Measurements from ENCODE around the gene OR2V1. TPM values are rescaled to one million over a fixed set of nuclear protein-coding genes. Genes with fewer than 3 reads are reported as not detected.
"Not testable (repeated sequence)": the region's sequence is repeated elsewhere in the genome, so short reads cannot be mapped to it uniquely, and the experiment has no call there.

OR2V1 gene
- total RNA-seq, 2 donors from 2014 or later = not detected

- peaks cover 2% of the 10 kb centered on the region for H3K4me1 Mint-ChIP-seq
Observed at GRCh38 chr5:181151146-181151545, 20.2 kb upstream of the OR2V1 start.

GRCh38 chr5:181149806-181150733, 19.1 kb upstream of the OR2V1 start:
- Mint-ChIP-seq H3K36me3 (ENCODE audit: low read depth) (peaks cover 14% of the 10 kb centered on the region), H3K27me3 (peaks cover 72% of the 10 kb centered on the region), H3K4me1 (peaks cover 2% of the 10 kb centered on the region), H3K4me3 (no peak overlapping the region), H3K27ac (no peak overlapping the region)
- DNase-seq = no peak
- no peak for ATAC-seq
- no peaks in the 10 kb centered on the region for H3K9me3 ChIP-seq (ENCODE audit: control insufficient read depth, low read length, poor library complexity, severe bottlenecking)

More at GRCh38 chr5:181151146-181151545, 20.2 kb upstream of the OR2V1 start:
- H3K9me3 ChIP-seq (ENCODE audit: control insufficient read depth, low read length, poor library complexity, severe bottlenecking) = no peaks in the 10 kb centered on the region
- ATAC-seq (no peak), DNase-seq (no peak)
- Mint-ChIP-seq H3K4me3 (no peak overlapping the region), H3K36me3 (ENCODE audit: low read depth) (peaks cover 20% of the 10 kb centered on the region), H3K27ac (no peak overlapping the region), H3K27me3 (peaks cover 74% of the 10 kb centered on the region)

GRCh38 chr5:181149355-181149754, 18.4 kb upstream of the OR2V1 start:
- Mint-ChIP-seq H3K27me3 (peaks cover 76% of the 10 kb centered on the region), H3K36me3 (ENCODE audit: low read depth) (peaks cover 13% of the 10 kb centered on the region), H3K4me1 (peaks cover 2% of the 10 kb centered on the region), H3K27ac (no peak overlapping the region), H3K4me3 (no peak overlapping the region)
- DNase-seq = no peak
- no peaks in the 10 kb centered on the region for H3K9me3 ChIP-seq (ENCODE audit: control insufficient read depth, low read length, poor library complexity, severe bottlenecking)
- no peak for ATAC-seq

GRCh38 chr5:181146927-181147636, 16.1 kb upstream of the OR2V1 start, which contains the start of gene OR2V2:
TSS of gene OR2V2 (plus strand) at chr5:181147586. CDS start at chr5:181154943, 7,357 bp downstream.
- not testable (repeated sequence) for H3K9me3 ChIP-seq (ENCODE audit: control insufficient read depth, low read length, poor library complexity, severe bottlenecking); H3K4me1 Mint-ChIP-seq; ATAC-seq; DNase-seq; H3K4me3 Mint-ChIP-seq; H3K27ac Mint-ChIP-seq
- Mint-ChIP-seq H3K27me3 (peaks cover 80% of the 10 kb centered on the region), H3K36me3 (ENCODE audit: low read depth) (peaks cover 13% of the 10 kb centered on the region)

GRCh38 chr5:181145133-181145532, 14.2 kb upstream of the OR2V1 start:
- H3K9me3 ChIP-seq (ENCODE audit: control insufficient read depth, low read length, poor library complexity, severe bottlenecking) = no peaks in the 10 kb centered on the region
- H3K4me3 Mint-ChIP-seq = no peak overlapping the region
- no peak for DNase-seq
- H3K36me3 Mint-ChIP-seq (ENCODE audit: low read depth) = peaks cover 10% of the 10 kb centered on the region
- H3K4me1 Mint-ChIP-seq = no peaks in the 10 kb centered on the region
- H3K27ac Mint-ChIP-seq = no peak overlapping the region
- peaks cover 74% of the 10 kb centered on the region for H3K27me3 Mint-ChIP-seq
- no peak for ATAC-seq

GRCh38 chr5:181142054-181142453, 11.1 kb upstream of the OR2V1 start:
- H3K36me3 Mint-ChIP-seq (ENCODE audit: low read depth) = no peaks in the 10 kb centered on the region
- no peaks in the 10 kb centered on the region for H3K4me1 Mint-ChIP-seq
- H3K27ac Mint-ChIP-seq = no peak overlapping the region
- H3K27me3 Mint-ChIP-seq = peaks cover 47% of the 10 kb centered on the region
- ATAC-seq (no peak), DNase-seq (no peak)
- H3K4me3 Mint-ChIP-seq = no peak overlapping the region
- H3K9me3 ChIP-seq (ENCODE audit: control insufficient read depth, low read length, poor library complexity, severe bottlenecking) = peaks cover 4% of the 10 kb centered on the region

GRCh38 chr5:181140766-181141165, 9.8 kb upstream of the OR2V1 start:
- Mint-ChIP-seq H3K4me3 (no peak overlapping the region), H3K4me1 (no peaks in the 10 kb centered on the region), H3K36me3 (ENCODE audit: low read depth) (no peaks in the 10 kb centered on the region), H3K27ac (no peak overlapping the region), H3K27me3 (peaks cover 39% of the 10 kb centered on the region)
- no peak for DNase-seq
- H3K9me3 ChIP-seq (ENCODE audit: control insufficient read depth, low read length, poor library complexity, severe bottlenecking) = peaks cover 4% of the 10 kb centered on the region
- ATAC-seq = no peak

GRCh38 chr5:181138258-181138657, 7.3 kb upstream of the OR2V1 start:
- Mint-ChIP-seq H3K27ac (no peak overlapping the region), H3K4me1 (no peaks in the 10 kb centered on the region), H3K27me3 (peaks cover 27% of the 10 kb centered on the region), H3K4me3 (no peak overlapping the region), H3K36me3 (ENCODE audit: low read depth) (peaks cover 3% of the 10 kb centered on the region)
- peaks cover 4% of the 10 kb centered on the region for H3K9me3 ChIP-seq (ENCODE audit: control insufficient read depth, low read length, poor library complexity, severe bottlenecking)
- ATAC-seq (no peak), DNase-seq (no peak)

- Mint-ChIP-seq H3K4me1 (no peaks in the 10 kb centered on the region), H3K36me3 (ENCODE audit: low read depth) (peaks cover 5% of the 10 kb centered on the region), H3K27me3 (peaks cover 29% of the 10 kb centered on the region), H3K27ac (no peak overlapping the region), H3K4me3 (no peak overlapping the region)
- peaks cover 4% of the 10 kb centered on the region for H3K9me3 ChIP-seq (ENCODE audit: control insufficient read depth, low read length, poor library complexity, severe bottlenecking)
- ATAC-seq = no peak
- DNase-seq = no peak
Observed at GRCh38 chr5:181136361-181136955, 5.5 kb upstream of the OR2V1 start.

GRCh38 chr5:181134259-181134658, 3.3 kb upstream of the OR2V1 start:
- H3K27ac Mint-ChIP-seq = no peak overlapping the region
- peaks cover under 1% of the 10 kb centered on the region for H3K4me1 Mint-ChIP-seq
- H3K4me3 Mint-ChIP-seq = no peak overlapping the region
- DNase-seq (no peak), ATAC-seq (no peak)
- peaks cover 4% of the 10 kb centered on the region for H3K9me3 ChIP-seq (ENCODE audit: control insufficient read depth, low read length, poor library complexity, severe bottlenecking)
- H3K27me3 Mint-ChIP-seq = peaks cover 31% of the 10 kb centered on the region
- H3K36me3 Mint-ChIP-seq (ENCODE audit: low read depth) = peaks cover 6% of the 10 kb centered on the region

GRCh38 chr5:181133610-181134231, 2.8 kb upstream of the OR2V1 start:
- no peak for DNase-seq
- peaks cover 36% of the 10 kb centered on the region for H3K27me3 Mint-ChIP-seq
- ATAC-seq = no peak
- no peak overlapping the region for H3K4me3 Mint-ChIP-seq
- H3K4me1 Mint-ChIP-seq = peaks cover 2% of the 10 kb centered on the region
- H3K36me3 Mint-ChIP-seq (ENCODE audit: low read depth) = peaks cover 6% of the 10 kb centered on the region
- peaks cover 4% of the 10 kb centered on the region for H3K9me3 ChIP-seq (ENCODE audit: control insufficient read depth, low read length, poor library complexity, severe bottlenecking)
- no peak overlapping the region for H3K27ac Mint-ChIP-seq

GRCh38 chr5:181133083-181133482, 2.1 kb upstream of the OR2V1 start:
- H3K27ac Mint-ChIP-seq = no peak overlapping the region
- no peak for ATAC-seq
- H3K27me3 Mint-ChIP-seq = peaks cover 43% of the 10 kb centered on the region

GRCh38 chr5:181131514-181131913, 545 bp upstream of the OR2V1 start:
- H3K27me3 Mint-ChIP-seq = peaks cover 55% of the 10 kb centered on the region
- no peak for ATAC-seq
- H3K4me1 Mint-ChIP-seq = peaks cover 2% of the 10 kb centered on the region
- H3K9me3 ChIP-seq (ENCODE audit: control insufficient read depth, low read length, poor library complexity, severe bottlenecking) = no peaks in the 10 kb centered on the region
- H3K36me3 Mint-ChIP-seq (ENCODE audit: low read depth) = peaks cover 13% of the 10 kb centered on the region
- H3K27ac Mint-ChIP-seq = no peak overlapping the region
- H3K4me3 Mint-ChIP-seq = no peak overlapping the region
- no peak for DNase-seq

More at GRCh38 chr5:181133083-181133482, 2.1 kb upstream of the OR2V1 start:
- no peaks in the 10 kb centered on the region for H3K9me3 ChIP-seq (ENCODE audit: control insufficient read depth, low read length, poor library complexity, severe bottlenecking)
- no peak for DNase-seq
- H3K4me1 Mint-ChIP-seq = peaks cover 2% of the 10 kb centered on the region
- H3K4me3 Mint-ChIP-seq = no peak overlapping the region
- H3K36me3 Mint-ChIP-seq (ENCODE audit: low read depth) = peaks cover 10% of the 10 kb centered on the region
